AG04449 (cell line): ENCODE measurements around the gene RGS5.

Experiments
- CTCF ChIA-PET: fragments of 350-600 bp; formaldehyde crosslinking; extraction: SDS; loops from one replicate; lab custom pipeline; 2021; ENCODE audit warnings: antibody characterized with exemption; lab: Yijun Ruan, JAX
- POLR2A ChIA-PET: fragments of 400-600, 350-600 bp; formaldehyde crosslinking; extraction: SDS; loops from one replicate; lab custom pipeline; 2020; ENCODE audit warnings: antibody characterized with exemption, inconsistent platforms; lab: Yijun Ruan, JAX
- DNase-seq: peaks from one replicate; pipeline ENCODE4 v3.0.0-alpha.2; 2010; ENCODE audit warnings: low read depth, low spot score
- H3K4me3 ChIP-seq: 2 replicates; pipeline ENCODE4 v1.5.1; 2011; ENCODE audit warnings: low read depth, mild to moderate bottlenecking, control low read depth, low read length
- CTCF ChIP-seq: IDR thresholded peaks from one replicate; pipeline ENCODE4 v1.5.1; 2011; ENCODE audit warnings: mild to moderate bottlenecking, moderate library complexity, low read length, control low read depth, inconsistent platforms; ENCODE audit not compliant: insufficient read depth; ENCODE audit errors: missing control alignments

Gene RGS5

GRCh38 chr1:163094589-163094988 is 108.1 kb downstream of the RGS5 start:
- POLR2A ChIA-PET = no interaction called here
- no peak for DNase-seq

GRCh38 chr1:163094182-163094581 is 108.5 kb downstream of the RGS5 start:
- no peak overlapping the region for H3K4me3 ChIP-seq
- ChIA-PET CTCF (interaction anchor here (1.3 kb wide), 1 partner anchor 81 kb away, joined by 5 read pairs; no protein-coding TSS in a partner anchor), POLR2A (no interaction called here)
- TF ChIP-seq CTCF = no peak
- DNase-seq = no peak

More at GRCh38 chr1:163094589-163094988, 108.1 kb downstream of the RGS5 start:
- CTCF ChIA-PET = interaction anchor here (1.3 kb wide), 1 partner anchor 81 kb away, joined by 5 read pairs; no protein-coding TSS in a partner anchor
- no peak for TF ChIP-seq CTCF
- no peak overlapping the region for H3K4me3 ChIP-seq

- ChIA-PET CTCF (interaction anchor here (1.3 kb wide), 1 partner anchor 82 kb away, joined by 5 read pairs; no protein-coding TSS in a partner anchor), POLR2A (no interaction called here)
- no peak for TF ChIP-seq CTCF
- H3K4me3 ChIP-seq = no peak overlapping the region
- no peak for DNase-seq
These were observed 109.1 kb downstream of the RGS5 start for GRCh38 chr1:163093579-163093978.

GRCh38 chr1:163093169-163093568 is 109.5 kb downstream of the RGS5 start:
- ChIA-PET POLR2A (no interaction called here), CTCF (no interaction called here)
- no peak for DNase-seq
- no peak for TF ChIP-seq CTCF
- H3K4me3 ChIP-seq = no peak overlapping the region
